ENCODE measurements around the gene TIAM1.

The TIAM1 gene

GRCh38 chr21:31184876-31185275 lies 159.2 kb downstream of the TIAM1 start:
- ChIA-PET POLR2A (no interaction called here), CTCF (interaction anchor here (1.2 to 2.3 kb wide), 3 partner anchors 18 to 396 kb away, joined by 4 to 8 read pairs (median 5); no protein-coding TSS in a partner anchor)
- DNase-seq (ENCODE audit: extremely low spot score) = no peak
- TF ChIP-seq CTCF (IDR thresholded peaks at IDR 0.05; ENCODE audit: control extremely low read depth, extremely low read depth, low read depth, missing control alignments) = no peak

DNA sequence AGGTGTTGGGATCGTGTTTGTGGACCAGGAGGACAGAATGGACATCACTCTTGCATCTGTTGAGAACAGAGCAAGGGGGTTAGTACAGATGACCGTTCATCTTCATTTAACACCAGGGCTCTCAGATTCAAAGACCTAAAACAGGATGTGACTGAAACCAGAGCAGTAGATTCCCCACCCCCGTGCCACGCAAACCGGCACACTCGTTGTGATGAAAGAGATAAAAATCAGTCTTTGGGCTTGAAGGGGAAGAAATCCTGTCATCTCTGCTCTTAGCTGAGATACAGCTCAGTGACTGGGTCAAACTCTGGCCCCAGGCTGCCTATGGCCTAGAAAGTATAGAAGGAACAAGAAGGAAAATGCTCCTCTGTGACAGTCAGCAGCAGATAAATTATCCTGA lies 159.6 kb downstream of the TIAM1 start:
- TF ChIP-seq CTCF (IDR thresholded peaks at IDR 0.05; ENCODE audit: control extremely low read depth, extremely low read depth, low read depth, missing control alignments) = no peak
- CTCF ChIA-PET = interaction anchor here (1.2 to 2.3 kb wide), 3 partner anchors 18 to 396 kb away, joined by 4 to 8 read pairs (median 5); no protein-coding TSS in a partner anchor
- no peak for DNase-seq (ENCODE audit: extremely low spot score)
- POLR2A ChIA-PET = no interaction called here

DNA sequence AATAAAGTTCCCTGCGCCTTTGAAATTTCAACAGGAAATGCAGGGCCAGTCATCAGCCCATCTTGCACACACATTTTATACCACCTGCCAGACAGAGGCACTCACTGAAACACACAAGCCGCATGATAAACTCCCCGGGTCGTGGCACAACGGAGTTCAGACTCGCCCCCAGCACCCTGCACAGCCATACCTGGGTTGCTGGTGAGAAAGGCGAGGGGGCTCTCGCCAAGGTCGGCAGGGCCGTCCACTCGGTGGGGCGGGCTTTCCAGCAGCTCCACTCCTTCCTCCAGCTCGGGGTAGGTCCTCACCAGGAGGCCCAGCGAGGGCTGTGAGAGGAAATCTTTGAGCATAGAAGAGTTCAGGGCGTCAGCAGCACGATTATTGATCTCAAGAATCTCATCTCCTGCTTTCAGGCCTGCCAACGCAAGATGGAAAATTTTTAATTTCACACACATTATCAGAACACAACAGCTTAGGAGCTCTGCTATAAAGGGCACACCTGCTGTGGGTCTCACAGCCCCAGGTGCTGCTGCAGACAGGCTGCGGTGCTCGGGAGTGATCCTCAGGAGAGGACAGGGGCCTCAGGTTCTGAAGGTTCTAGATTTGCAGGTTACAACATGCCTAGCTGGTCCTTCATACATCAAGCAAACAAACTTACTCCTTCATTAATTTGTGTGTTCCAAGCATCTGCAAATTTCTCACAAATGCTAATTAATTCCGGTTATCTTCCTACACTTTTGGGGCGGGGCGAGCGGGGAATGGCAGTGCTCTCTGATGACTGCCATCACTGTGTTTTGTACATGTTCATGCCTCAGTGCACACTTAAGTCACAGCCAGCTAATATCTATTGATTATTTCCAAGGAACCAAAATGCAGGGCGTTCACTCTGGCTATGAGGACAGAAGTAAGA lies 161.6 kb downstream of the TIAM1 start:
- ChIA-PET CTCF (interaction anchor here (1.0 to 4.1 kb wide), 4 partner anchors 9 to 84 kb away, joined by 3 to 30 read pairs (median 8); no protein-coding TSS in a partner anchor), POLR2A (no interaction called here)
- no peak for DNase-seq (ENCODE audit: extremely low spot score)
- TF ChIP-seq CTCF (IDR thresholded peaks at IDR 0.05; ENCODE audit: control extremely low read depth, extremely low read depth, low read depth, missing control alignments) = no peak

GRCh38 chr21:31181082-31181750 lies 162.8 kb downstream of the TIAM1 start:
- DNase-seq (ENCODE audit: extremely low spot score) = no peak
- POLR2A ChIA-PET = no interaction called here
- CTCF ChIA-PET = interaction anchor here (1.2 to 4.1 kb wide), 13 partner anchors 9 to 94 kb away, joined by 3 to 30 read pairs (median 4); no protein-coding TSS in a partner anchor
- no peak for TF ChIP-seq CTCF (IDR thresholded peaks at IDR 0.05; ENCODE audit: control extremely low read depth, extremely low read depth, low read depth, missing control alignments)

GRCh38 chr21:31180256-31181081 lies 163.6 kb downstream of the TIAM1 start:
- ChIA-PET CTCF (interaction anchor here (1.2 to 4.1 kb wide), 13 partner anchors 8 to 93 kb away, joined by 3 to 30 read pairs (median 4); no protein-coding TSS in a partner anchor), POLR2A (no interaction called here)
- DNase-seq (ENCODE audit: extremely low spot score) = peak; percentile 39
- peak; percentile 57 for TF ChIP-seq CTCF (IDR thresholded peaks at IDR 0.05; ENCODE audit: control extremely low read depth, extremely low read depth, low read depth, missing control alignments)

DNA sequence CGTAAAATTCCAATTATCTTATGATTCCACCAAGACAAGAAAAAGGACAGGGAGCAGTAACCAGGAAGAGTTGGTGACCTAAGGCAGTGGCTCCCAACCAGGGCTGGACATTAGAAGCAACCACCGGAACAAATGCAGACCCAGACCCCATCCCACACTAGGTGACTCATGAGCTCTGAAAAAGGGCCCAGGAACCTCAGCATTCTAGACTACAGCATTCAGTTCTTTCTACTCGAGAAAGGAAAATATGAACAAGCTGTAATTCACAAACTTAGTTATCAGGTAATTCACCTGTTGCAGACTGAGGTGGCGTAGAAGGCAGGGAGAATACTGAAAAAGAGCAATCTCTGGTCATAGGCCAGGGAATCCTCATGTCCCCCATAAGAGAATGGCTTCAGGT lies 167.3 kb downstream of the TIAM1 start:
- ChIA-PET POLR2A (no interaction called here), CTCF (interaction anchor here (1.2 to 1.6 kb wide), 2 partner anchors 10 to 78 kb away, joined by 3 to 5 read pairs; no protein-coding TSS in a partner anchor)
- no peak for TF ChIP-seq CTCF (IDR thresholded peaks at IDR 0.05; ENCODE audit: control extremely low read depth, extremely low read depth, low read depth, missing control alignments)

More for the DNA sequence above, 167.3 kb downstream of the TIAM1 start:
- no peak for DNase-seq (ENCODE audit: extremely low spot score)
